Activated gamma-delta T cell (primary cell): ENCODE measurements around the gene MOCS1.

Experiments used
- DNase-seq: peaks from one replicate; lab custom pipeline; 2025; lab: John Stamatoyannopoulos, UW

The MOCS1 gene

DNA sequence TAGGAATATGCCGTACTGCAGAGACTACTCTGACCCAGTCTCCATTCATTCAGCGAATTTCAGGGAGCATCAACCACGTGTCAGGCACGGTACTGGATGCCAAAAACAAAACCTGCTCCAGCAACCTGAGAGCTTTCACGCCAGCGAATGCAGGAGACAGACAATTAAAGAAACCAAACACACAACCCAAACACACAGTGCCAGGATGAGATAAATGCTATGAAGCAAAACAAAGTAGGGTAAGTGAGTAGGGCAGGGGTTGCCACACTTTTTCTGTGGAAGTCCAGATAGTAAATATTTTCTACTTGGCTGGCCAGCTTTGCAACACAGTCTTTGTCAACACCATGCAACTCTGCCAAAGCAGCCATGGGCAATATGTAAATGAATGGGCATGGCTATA lies 10.0 kb downstream of the MOCS1 start:
- no peak for DNase-seq

- DNase-seq: no peak
Observed at GRCh38 chr6:39923861-39924260, 10.4 kb downstream of the MOCS1 start.

- no peak for DNase-seq
Observed at GRCh38 chr6:39923394-39923793, 10.9 kb downstream of the MOCS1 start.

DNA sequence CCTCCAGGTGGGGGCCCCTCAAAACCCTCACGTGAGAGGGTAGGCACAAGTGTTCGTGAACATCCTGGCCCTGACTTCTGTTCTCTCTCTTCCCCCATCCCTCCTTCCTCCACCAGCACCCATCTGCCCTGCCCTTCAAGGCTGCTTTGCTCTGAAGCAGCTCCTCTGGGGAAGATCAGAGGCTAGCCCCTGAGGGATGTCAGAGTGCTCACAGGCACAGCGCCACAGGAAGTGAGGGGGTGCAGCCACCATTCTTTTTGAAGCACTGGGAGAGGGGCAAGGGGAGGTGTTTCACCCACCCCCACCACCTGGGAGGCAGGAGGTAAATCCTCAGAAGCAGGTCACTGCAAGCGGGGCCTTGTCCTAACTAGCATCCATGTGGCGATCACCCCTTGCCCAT lies 11.4 kb downstream of the MOCS1 start:
- DNase-seq: no peak

GRCh38 chr6:39920157-39920556 lies 14.1 kb downstream of the MOCS1 start:
- DNase-seq: no peak

DNA sequence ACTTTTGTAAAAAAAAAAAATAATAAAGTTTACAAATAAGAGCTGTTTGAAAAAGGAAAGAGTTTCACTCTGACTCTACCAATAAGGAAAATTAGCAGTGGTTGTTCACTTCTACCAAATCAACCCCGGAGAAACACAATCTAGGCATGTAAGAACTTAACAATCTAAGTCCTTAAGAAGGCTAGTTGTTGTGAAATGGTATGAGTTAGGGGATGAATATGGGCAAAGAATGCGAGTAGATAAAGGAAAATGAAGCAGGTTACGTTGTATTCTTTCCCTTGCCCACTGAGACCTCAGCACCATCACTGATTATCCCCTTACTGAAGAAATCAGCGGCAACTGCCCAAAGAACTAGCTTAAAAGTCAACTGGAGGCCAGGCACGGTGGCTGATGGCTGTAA lies 15.4 kb downstream of the MOCS1 start:
- no peak for DNase-seq

DNA sequence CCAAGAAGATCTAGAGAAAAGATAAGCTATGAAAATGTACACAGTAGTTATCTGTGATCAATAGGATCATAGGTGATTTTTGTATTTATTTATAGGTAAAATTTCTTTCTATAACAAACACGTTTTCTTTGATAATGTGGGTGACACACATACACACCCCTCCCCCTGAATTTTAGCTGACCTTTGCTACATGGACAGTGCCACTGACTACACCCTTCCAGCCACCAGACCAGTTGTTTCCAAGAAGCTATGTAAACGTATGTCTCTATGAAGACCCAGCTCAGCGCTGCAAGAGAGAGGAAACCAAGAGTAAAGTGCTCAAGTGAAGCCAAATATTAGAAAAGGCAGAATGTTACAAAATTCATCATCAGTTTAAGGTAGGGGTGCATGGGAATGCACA lies 16.3 kb downstream of the MOCS1 start:
- no peak for DNase-seq

- no peak for DNase-seq
Observed at GRCh38 chr6:39917329-39917728, 16.9 kb downstream of the MOCS1 start.

- DNase-seq: no peak
Observed at GRCh38 chr6:39915866-39916265, 18.4 kb downstream of the MOCS1 start.

- no peak for DNase-seq
Observed at GRCh38 chr6:39914239-39914638, 20.0 kb downstream of the MOCS1 start.

DNA sequence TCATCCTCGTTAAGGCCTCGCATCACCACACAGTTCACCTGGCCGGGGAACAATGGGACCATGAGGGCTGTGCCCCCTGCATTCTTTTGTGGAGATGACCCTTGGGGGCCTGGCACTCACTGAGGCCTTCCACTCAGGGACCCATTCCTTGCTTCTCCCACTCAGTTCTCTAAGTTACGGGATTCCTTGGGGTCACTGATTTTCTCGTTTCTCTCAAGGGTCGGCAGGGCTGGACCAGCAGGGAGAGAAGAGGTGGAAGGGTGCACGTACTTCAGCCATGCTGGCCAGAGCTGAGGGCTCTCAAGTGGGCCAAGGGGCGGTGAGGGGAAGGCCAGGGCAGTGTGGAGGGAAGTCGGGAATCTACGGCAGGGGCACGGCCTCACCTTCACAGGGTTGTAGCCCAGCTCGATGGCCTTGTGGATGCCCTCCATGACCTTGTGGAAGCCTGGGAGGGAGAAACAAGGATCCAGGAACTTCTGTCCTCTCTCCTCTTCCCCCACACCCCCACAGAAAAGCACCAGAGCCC lies 20.8 kb downstream of the MOCS1 start:
- DNase-seq: no peak

DNA sequence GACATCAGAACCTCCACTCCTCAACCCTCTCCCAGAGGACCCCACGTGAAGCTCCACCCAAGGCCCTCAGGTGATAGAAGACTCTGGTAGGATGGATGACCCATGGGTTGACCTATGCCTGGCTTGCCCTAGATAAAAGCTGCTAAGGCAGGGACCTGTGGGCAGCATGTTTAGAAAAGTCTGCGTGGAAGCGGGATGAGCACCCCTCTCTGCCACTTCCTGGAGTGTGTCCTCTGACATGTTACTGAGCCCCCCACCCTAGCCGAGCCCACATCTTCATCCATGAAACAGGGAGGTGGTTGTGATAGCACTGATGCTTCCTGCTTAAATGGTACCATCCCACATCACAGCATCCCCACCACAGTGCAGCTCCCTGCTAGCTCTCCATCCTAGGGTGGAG lies 21.8 kb downstream of the MOCS1 start:
- no peak for DNase-seq

GRCh38 chr6:39911513-39912125 lies 22.6 kb downstream of the MOCS1 start:
- no peak for DNase-seq

- DNase-seq: no peak
Observed at GRCh38 chr6:39910744-39911143, 23.5 kb downstream of the MOCS1 start.

DNA sequence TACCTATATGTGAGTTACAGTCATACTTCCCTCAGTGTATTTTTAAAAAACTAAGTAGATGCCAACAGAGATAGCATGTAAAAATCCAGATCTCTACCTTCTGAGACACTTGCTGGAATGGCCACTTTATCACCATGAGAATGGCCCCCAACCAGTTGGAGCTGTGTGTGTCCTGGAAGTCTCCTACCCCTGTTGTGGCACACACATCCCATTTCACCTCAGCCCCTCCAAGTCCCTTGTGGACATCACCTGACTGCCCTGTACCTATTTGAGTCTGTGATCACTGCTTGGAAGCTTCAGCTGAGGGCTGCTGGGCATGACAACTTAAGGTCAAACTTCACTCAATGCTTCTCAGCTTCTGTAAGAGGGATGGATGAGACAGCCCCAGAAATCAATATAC lies 24.1 kb downstream of the MOCS1 start:
- no peak for DNase-seq

DNA sequence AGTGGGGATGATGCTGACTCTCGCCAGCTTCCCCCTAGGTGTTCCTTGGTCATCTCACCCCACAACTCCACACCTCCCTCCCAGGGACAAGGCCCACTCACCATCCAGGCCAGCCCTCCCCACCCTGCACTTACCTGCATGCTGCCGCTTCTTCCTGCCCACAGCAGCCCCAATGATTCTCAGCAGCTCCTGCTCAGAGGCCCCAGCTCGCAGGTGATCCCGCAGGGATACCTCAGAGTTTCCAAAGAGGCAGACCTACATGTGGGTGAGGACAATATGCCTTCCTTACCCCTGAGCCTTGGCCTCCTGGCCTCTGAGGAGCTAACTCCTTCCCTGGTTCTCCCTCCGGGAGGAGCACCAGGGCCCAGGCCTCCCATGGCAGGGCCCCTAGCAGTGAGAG lies 24.6 kb downstream of the MOCS1 start:
- DNase-seq: no peak

- DNase-seq: no peak
Observed at GRCh38 chr6:39908838-39909583, 25.3 kb downstream of the MOCS1 start.

DNA sequence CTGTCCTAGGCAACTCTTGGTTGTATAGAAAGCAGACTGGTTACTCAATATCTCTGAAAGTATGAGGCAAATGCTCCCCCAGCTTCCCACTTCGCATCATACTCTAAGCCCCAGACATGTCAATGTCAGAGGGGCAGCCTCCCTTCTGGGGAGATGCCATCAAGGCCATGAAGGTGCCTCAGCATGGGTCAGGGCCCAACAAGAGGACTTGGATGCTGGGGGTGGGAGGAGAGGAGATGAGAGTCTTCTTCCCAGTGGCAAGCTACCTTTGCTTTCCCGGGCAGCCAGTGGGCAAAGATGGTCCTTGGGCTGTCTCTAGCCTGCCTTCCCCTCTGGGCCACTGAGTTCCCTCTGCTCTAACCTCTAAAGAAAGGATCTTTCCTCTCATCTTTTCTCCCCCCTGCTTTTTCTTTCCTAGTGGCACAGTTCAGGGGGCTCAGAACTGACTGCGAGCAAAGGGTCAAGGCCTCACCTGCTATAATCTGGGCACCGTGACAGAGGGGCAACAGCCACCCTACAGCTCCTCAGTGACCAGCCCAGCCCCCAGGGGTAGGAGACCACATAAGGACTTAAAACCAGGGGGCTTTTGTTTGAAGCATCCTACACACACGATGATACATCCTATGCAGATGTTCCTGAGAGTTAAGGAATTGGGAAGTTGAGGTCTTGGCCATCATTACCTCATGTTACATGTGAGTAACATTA lies 26.2 kb downstream of the MOCS1 start:
- no peak for DNase-seq

- no peak for DNase-seq
Observed at GRCh38 chr6:39906318-39906761, 27.9 kb downstream of the MOCS1 start.

DNA sequence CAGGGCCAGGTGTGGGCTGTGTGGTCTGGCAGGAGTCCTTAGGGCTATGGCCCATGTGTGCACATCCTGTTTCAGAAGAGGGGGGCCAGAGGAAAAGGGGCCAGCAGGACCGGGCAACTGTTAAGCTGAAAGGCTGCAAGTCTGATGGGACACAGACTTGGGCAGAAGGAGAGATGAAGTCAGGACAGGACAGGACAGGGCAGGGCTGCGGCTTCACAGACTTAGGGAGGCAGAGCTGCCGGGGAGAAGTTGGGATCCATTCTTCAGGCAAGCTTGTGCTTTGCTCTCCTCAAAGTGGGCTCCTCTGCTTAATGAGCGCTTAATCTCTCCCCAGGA lies 28.7 kb downstream of the MOCS1 start:
- DNase-seq: no peak

- DNase-seq: no peak
Observed at GRCh38 chr6:39904946-39905639, 29.2 kb downstream of the MOCS1 start.

- DNase-seq: no peak
Observed at GRCh38 chr6:39903656-39904055, 30.6 kb downstream of the MOCS1 start.
